HG02852 (cell line): ENCODE results near the gene OCSTAMP.

Experiments used
- ATAC-seq: cut with Tn5 transposase; IDR thresholded peaks from one replicate; pipeline ENCODE4 v1.9.1; 2021; ENCODE audit warnings: mild to moderate bottlenecking, moderate library complexity; ENCODE audit not compliant: unreplicated experiment

Gene OCSTAMP

DNA sequence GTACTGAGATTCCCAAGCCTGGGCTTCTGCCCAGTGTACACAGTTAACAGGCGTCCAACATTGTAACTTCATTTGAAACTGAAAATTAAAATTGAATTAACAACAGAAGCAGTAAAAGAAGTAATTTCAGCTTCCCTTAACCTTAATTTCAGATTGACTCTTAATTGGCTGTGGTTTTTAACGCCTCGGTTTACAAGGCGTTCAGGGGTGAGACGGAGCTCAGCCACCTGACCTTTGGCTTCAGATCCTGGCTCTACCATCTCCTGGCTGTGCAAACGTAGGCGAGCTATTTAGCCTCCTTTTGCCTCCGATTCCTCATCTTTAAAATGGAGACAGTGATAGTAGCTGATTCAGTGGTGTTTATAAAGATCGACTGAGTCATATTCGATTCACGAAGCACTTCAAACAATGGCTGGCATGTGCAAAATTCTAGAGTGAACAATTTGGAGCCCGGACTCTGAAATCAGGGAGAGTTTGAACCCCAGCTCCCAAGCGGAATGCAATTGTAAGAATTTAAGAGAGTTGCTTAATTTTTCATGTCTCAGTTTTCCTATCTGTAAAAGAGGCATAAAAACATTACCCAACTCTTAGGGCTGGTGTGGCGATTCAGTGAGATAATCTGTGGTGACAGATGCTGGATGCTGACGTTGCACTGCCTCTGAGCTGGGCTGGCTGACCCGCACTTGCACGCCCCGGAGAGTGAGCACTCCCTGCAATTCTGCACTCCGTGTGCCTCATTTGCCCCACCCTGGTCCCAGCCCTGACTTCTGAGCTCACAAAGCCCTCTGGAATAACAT, 23.5 kb upstream of the OCSTAMP start:
- no peak for ATAC-seq

DNA sequence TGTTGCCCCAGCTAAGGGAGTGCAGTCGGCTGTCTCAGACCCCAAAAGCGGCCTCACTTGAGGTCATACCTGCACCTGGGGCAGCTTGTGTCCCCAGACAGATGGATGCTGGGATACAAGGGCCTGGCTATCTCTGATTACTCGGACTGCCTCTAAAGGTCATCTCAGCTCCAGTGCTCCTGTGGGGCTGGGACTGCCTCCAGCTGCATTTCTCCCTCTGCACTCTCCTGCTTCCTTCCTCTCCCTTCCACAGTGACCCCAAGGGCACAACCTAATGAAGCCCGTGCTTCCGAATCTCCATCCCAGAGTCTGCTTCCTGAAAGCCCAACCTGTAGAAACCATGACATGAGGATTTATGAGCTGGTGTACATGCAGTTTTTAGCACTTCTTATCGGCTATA, 22.8 kb upstream of the OCSTAMP start:
- no peak for ATAC-seq

DNA sequence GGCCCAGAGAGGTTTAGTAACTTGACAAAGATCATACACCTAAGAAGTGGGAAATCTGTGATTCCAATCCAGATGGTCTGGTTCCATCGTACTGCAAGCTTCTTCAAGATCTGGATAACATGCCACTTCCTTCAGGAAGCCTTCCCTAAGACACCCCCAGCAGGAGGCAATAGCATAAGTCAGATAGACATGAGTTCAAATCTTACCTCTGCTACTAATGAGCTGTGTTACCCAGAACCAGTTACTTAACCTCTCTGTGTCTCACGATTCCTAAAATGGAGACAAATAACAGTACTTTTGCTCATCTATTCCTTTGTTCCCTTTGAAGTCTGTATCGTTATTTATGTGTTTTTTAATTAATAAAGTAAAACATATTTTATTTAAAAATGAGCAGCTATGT, 22.3 kb upstream of the OCSTAMP start:
- no peak for ATAC-seq

DNA sequence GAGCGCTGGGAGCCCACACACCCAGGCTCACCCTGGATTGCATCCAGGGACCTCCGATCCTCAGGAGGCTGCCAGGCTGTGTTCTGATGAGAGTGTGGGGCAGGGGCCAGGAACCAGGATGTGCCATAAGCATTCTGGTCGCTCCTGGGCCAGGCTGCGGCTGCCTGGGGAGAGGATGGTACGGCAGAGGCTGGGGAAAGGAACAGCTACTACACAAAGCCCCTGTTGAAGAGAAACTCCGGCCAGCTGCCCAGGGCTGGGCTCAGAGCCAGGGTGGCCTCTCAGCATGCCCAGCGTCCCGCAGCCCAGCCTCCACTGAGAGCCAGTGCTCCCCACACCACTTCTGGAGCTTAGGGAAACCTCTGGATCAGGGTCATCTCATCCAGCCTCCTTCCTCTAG, 21.7 kb upstream of the OCSTAMP start:
- ATAC-seq: no peak

DNA sequence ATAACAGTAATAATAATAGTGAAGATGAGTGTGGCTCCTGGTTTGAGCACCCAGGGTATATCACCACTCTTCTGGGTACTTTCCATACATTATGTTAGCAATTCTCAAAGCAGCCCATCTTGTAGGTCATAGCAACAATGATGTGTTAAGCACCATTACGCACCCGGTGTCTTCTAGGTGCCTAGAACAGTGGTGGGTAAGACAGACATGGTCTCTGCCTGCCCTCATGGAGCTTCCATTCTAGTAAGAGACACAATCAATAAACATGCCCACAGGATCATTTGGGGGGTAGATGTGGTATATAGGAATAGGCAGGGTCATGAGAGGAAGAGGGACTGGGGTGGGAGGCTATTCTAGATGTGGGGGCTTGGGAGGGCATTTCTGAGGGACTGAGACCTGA, 21.0 kb upstream of the OCSTAMP start:
- no peak for ATAC-seq

DNA sequence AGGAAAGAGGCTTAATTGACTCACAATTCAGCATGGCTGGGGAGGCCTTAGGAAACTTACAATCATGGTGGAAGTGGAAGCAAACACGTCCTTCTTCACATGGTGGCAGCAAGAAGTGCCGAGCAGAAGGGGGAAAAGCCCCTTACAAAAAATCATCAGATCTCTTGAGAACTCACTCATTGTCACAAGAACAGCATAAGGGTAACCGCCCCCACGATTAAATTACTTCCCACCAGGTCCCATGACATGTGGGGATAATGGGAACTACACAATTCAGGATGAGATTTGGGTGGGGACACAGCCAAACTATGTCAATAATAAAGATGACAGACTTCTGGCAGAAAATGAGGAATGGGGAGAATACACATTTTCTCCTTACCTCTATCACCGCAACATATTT, 20.5 kb upstream of the OCSTAMP start:
- ATAC-seq: no peak

DNA sequence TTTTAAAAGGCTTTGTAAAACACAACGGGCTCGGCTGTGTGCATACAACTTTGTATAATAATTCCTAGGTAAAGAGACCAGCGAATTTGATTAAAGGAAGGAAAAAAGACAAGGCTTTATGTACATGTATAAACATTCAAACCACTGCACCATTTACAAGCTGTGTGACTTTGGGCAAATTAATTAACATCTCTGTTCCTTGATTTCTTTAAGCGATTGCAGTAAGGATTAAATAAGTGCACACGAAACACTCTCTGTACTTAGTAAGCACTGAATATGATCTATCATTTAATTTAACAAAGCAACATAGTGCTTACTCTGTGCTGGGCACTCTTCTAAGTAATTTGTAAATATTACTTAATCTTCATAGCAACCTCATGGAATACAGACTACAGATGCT, 19.5 kb upstream of the OCSTAMP start:
- ATAC-seq: no peak

DNA sequence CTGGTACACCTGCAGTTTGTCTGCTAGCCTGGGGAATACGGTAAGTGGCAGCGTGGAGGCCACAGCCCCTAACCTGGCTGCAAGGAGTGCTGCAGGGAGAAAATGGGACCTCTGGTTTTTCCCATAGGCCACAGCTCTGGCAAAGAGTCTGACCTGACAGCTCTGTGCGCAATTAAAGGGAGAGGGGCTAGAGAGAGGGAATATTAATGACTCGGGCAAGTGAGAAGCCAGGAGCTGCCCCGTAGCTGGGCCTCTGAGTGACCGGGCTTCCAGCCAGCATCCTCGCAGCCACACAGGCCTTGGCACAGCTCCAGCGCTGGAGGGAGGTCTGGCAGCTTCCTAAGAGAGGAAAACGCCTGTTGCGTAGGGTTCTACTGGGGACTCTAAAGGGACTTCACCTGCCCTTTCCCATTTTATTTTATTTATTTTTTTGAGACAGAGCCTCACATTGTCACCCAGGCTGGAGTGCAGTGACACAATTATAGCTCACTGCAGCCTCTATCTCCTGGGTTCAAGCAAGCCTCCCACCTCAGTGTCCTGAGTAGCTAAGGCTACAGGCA, 18.2 kb upstream of the OCSTAMP start:
- no peak for ATAC-seq

DNA sequence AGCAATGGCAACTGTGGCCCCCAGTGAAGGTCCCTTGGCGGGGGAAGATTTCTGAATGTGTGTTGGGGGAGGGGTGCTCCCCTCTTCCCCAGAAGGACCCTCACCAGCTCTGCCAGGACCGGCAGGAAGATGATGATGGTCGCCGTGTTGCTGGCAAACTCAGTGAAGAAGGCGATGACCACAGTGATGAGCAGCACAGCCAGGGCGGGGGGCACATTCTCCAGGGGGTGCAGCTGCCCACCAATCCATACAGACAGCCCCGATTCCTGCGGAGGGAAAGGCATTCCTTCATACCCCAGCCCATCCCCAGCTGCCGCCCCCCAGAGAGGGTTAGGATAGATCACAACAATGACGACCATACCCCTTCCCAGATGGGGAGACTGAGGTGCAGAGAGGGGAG, 15.7 kb upstream of the OCSTAMP start:
- ATAC-seq: no peak

DNA sequence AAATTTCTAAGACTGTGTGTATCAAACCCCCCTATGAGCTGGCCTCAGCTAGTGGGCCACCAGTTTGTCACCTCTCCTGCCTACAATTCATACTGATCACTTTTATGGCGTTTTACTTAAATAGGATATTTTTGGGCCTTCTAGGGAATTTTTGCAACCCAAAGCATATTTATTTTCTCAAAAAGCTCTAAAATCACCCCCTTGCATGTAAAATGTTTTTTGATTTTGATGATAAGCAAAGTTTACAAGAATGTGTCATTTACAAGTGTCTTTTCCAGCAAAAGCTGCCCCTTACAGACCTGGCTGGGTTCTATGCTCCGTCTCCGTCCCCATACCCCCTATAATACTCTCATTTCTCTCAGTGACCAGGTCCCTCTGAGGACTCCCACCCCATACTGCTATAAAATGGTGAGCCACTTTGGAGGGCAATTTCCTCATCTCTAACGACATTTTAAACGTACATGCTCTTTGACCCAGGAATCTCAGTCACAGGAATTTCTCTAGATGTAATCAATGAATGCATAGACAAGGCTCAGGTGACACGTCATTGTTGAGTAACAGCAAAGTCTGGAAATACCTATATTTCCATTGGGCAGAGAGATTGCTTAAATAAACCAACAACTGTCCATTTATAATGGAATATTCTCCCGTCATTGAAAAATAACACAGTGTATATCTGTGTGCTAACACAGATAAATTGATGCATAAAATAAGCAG, 13.9 kb upstream of the OCSTAMP start:
- ATAC-seq: no peak

DNA sequence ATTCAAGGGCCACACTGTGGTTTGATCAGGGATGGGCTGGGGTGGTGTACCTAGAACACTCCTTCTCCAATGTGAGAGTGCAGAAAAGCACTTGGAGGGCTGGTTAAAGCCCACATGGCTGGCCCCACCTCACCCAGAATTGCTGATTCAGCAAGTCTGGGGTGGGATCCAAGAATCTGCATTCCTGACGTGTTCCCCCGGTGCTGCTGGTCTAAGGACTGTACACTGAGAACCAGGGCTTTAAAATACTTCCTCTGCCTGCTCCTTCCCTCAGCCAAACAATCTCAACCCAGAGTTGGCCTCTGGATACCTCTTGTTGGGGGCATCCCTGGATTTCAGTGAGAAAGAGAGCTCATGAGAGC, 13.4 kb upstream of the OCSTAMP start:
- no peak for ATAC-seq

DNA sequence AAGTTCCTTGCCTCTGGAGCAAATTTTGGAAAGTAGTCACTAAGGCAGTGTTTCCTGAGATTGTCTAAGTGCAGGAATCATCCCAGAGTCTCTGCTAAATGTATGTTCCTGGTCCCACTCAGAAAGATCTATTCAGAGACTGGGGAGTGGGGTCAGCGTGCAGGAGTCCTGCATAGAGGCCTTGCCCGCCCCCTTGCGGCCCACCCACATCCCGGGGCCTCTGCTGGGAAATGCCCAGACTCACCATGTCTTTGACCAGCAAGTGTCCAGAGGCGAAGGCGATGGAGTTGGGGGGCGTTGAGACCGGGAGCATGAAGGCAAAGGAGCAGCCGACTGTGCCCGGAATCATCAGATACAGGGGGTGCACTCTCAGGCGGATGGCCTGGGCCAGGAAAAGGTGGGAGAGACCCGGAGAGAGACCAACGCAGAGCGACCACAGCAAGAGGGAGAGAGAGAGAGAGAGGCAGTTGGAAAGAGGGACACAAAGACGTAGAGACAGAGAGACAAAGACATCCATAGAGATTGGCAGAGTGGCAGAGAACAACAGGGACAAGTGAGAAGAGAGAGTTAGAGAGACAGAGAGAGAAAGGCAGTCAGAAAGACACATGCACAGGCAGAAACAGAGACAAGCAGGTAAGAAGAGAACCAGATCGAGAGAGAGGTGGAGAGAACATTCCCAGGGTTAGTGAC, 12.9 kb upstream of the OCSTAMP start:
- ATAC-seq: no peak

DNA sequence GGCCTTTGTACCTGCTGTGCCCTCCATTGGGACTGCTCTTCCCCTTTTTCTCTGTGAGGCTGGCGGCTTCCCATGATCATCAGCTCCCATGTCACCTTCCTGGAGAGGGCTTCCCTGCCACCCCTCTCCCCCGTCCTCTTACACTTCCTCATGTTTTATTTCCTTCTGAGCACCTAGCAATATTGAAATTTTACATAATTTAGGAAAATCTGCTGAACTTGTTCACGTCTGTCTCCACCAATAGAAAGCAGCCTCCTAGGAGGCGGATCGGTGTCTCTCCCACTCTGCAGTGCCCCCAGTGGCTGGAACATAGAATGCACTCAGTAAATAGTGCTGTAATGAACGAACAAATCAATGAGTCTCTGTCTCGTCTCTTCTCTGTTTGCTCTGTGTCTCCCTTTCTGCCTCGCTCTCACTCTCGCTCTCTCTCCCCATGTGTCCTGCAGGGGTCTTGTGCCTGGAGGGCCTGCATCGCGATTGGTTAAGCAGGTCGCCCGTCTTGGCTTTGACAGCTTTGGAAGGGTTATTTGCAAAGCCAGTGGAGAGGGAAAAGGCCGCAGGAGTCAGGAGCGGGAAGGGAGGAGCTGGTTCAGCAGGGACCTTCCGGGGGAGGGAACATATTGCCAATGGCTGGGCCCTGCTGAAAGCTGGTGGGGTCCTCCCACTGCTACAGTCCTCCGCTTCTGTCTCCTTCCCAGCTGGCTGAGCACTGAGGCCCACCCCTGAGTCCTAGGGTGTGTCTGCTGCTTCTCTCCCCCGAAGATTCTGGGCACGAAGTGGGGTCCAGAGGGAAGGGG, 12.1 kb upstream of the OCSTAMP start:
- no peak for ATAC-seq

DNA sequence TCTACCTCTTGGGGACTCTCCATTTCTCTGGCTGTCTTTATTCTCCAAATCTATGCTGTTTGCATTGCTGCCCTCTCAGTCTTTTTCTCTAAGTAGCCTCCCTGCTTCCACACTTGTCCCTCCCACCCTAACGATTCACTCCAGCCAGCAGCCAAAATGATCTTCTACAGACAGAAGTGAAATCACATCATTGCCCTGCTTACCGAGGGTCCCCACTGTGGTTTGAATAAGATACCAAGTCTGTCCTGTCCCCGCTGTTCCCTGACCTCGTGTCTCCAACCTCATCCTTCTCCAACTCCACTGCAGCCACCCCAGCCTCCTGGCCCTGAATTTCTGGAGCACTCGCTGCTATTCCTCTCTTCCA, 11.5 kb upstream of the OCSTAMP start:
- ATAC-seq: no peak

DNA sequence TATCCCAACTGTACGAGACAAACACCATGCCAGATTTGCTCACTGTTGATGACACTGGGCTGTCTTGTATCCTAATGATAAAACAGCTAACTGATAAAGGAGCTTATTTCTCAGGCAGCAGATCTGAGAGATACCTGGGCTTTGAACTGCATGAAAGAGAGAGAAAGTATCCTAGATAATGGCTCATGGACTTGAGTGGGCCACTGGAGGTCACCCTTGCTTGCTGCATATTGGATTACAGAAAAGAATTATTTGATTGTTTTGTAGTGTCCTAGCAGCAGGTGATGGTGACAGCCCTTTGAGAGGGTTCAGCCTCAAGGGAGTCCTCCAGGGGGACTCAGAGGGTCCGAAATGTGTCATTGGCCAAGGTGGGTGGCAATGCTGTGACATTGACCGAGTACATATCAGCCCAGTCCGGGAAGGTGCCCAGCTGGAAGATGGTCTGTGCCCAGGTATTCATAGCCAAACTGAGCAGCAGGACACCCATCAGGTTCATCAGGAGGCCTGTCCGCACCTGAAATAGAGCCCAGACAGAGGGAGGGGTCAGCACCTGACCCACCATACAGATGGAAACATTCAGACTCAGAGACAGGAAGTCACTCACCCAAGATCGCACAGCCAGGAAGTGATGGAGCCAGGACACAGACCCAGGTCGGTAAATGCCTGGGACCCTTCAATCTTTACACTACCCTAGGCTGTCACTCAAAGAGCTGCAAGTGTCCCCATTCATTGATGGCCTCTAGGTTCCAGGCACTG, 9.4 kb upstream of the OCSTAMP start:
- ATAC-seq: no peak

DNA sequence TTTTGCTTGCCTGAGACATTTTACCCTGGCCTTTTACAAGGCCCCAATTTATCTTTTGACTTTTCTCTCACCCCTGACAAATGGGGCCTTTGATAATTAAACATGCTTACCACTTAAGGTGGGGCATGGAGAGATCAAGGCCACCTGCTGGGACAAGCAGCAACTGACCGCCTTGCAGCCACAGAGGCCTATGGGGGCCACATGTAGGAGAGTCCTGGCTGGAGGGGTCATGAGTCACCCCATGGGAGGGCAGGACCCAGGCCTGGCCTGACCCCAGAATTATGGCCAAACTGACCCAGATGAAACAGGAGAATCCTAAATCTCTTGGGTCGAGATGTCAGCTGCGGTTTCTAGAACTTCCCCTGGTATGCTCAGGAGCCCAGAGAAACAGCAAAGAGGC, 8.5 kb upstream of the OCSTAMP start:
- ATAC-seq: no peak

DNA sequence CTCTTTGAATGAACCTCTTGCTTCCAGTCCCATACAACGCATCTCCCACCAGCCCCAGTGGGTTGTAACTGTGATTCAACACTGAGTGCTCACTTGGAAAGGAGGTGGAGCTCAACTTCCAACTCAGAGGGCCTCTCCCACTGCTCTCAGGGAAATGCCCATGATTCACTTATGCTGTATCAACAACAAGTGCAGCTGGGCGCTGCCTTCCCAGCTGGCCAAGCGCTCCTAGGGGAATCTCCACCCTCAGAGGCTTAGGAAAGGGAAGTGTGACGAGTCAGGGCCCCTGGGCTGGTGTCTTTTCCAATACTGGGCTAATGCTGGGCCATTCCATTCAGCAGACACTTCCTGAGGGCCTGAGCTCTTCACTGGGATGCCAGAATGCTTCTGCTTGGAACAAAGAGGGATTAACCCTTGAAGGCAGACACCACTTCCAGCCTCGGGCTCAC, 8.1 kb upstream of the OCSTAMP start:
- ATAC-seq: no peak

DNA sequence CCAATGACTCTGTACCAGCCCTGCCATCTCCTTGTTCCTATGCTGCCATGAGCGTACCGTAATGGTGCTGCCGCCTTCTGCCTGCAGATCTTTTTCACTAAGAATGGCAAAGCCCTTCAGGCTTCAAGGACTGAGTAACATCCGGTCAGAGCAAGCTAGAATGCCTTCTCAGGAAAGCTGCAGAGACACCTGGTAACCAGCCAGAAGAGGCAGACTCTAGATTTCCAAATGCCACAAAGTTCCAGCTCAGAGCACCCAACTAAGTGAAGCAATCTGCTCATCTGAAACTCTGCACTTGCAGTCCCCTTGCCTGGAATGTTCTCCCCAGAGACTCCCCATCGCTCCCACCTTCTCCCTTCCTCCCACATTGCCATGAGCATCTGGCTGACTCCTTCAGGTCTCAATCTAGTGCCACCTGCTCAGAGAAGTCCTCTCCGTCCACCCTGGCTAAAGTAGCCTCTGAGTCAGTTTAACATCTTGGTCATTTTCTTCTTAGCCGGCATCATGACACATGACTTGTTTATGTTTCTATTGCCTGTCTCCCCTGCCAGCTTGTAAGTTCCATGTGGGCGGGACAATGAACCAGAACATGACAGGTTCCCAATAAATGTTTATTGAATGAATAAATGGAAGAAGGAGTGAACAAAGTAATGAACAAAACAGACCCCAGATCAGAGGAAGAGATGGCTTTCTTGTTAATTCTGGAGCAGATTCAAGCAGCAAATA, 6.9 kb upstream of the OCSTAMP start:
- no peak for ATAC-seq

DNA sequence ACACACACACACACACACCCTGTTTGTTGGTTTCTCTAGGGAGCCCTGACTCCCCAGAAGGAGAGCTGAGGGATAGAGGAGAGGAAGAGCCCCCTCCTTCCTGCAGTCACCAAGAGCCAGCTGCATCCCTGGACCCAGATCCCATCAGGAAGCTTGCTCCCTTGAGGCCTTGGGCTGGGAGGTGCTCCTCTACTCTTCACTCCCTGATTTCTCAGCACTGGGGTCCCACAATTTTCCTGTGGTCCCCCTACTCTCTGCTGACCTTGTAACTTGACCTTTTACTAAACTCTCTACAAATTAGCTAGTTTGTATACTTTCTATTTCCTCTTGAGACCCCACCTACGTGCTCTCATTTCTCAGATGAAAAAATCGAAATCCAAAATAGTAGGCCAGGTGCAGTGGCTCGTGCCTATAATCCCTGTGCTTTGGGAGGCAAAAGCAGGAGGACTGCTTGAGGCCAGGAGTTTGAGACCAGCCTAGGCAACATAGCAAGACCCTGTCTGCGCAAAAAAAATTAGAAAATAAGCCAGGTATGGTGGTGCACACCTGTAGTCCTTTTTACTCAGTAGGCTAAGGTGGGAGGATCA, 5.0 kb upstream of the OCSTAMP start:
- ATAC-seq: no peak
